ENCODE data around the gene VSTM4. TPM values are rescaled to one million over a fixed set of nuclear protein-coding genes. Genes with fewer than 3 reads are reported as not detected.

VSTM4 gene
- total and polyA plus RNA-seq, 2 donors (not counting 1 experiment from before 2014, with no cell fraction given) = 8.1 to 27.9 TPM

DNA sequence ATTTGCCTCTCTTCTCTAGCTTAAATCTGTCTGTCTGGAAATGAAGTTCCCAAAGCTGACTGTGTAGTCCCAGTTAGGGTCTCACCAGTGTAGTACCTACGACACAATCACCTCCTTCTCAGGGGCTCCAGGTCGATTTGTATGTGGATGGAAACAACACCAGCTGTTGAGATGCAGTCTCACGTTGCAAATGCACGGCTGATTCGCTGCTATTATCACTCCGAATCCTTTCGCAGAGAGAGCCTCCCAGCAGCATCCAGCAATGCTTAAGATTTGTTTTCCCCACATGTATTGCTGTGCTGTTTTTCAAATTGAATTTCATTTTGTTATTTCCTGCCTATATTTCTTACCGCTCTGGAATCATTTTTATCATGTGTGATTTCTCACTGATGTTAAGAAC lies 16.3 kb downstream of the VSTM4 start:
- DNase-seq (ENCODE audit: low read depth in 2 of 2) = no peak
- Histone ChIP-seq H4K20me1 (ENCODE audit: control insufficient read depth, extremely low read depth, insufficient read depth, low read length) (no peaks in the 10 kb centered on the region), H3K4me1 (ENCODE audit: control insufficient read depth, extremely low read depth, insufficient read depth, low read length) (peaks cover 12% of the 10 kb centered on the region), H3K4me3 (replicated peaks in 1 of 4; ENCODE audit: control extremely low read depth in 1 of 4, insufficient read depth in 1 of 4, low read depth in 3 of 4, low read length in 4 of 4) (no peak overlapping the region), H3K27ac (ENCODE audit: insufficient read depth, low read length) (no peak overlapping the region), H3K36me3 (ENCODE audit: control insufficient read depth, insufficient read depth, low read length) (no peaks in the 10 kb centered on the region), H3K79me2 (ENCODE audit: control insufficient read depth, insufficient read depth, low read length) (no peaks in the 10 kb centered on the region), H3K9me3 (ENCODE audit: control insufficient read depth, insufficient read depth, low read depth, low read length) (no peaks in the 10 kb centered on the region), H3K9ac (ENCODE audit: insufficient read depth, low read length) (no peak overlapping the region), H3K4me2 (ENCODE audit: extremely low read depth, insufficient read depth, low read length) (no peak overlapping the region), H2AFZ (ENCODE audit: low read length) (no peak overlapping the region), H3K27me3 (ENCODE audit: control insufficient read depth, insufficient read depth, low read length) (no peaks in the 10 kb centered on the region)
- no peak for TF ChIP-seq EZH2 (IDR thresholded peaks at IDR 0.05; ENCODE audit: low read length, missing control alignments)
- TF ChIP-seq, protein P1, sequence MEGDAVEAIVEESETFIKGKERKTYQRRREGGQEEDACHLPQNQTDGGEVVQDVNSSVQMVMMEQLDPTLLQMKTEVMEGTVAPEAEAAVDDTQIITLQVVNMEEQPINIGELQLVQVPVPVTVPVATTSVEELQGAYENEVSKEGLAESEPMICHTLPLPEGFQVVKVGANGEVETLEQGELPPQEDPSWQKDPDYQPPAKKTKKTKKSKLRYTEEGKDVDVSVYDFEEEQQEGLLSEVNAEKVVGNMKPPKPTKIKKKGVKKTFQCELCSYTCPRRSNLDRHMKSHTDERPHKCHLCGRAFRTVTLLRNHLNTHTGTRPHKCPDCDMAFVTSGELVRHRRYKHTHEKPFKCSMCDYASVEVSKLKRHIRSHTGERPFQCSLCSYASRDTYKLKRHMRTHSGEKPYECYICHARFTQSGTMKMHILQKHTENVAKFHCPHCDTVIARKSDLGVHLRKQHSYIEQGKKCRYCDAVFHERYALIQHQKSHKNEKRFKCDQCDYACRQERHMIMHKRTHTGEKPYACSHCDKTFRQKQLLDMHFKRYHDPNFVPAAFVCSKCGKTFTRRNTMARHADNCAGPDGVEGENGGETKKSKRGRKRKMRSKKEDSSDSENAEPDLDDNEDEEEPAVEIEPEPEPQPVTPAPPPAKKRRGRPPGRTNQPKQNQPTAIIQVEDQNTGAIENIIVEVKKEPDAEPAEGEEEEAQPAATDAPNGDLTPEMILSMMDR (conservative IDR thresholded peaks at IDR 0.05 in 1 of 2, IDR thresholded peaks at IDR 0.05 in 1 of 2; ENCODE audit: low read depth in 1 of 2, low read length in 2 of 2) = no peak

DNA sequence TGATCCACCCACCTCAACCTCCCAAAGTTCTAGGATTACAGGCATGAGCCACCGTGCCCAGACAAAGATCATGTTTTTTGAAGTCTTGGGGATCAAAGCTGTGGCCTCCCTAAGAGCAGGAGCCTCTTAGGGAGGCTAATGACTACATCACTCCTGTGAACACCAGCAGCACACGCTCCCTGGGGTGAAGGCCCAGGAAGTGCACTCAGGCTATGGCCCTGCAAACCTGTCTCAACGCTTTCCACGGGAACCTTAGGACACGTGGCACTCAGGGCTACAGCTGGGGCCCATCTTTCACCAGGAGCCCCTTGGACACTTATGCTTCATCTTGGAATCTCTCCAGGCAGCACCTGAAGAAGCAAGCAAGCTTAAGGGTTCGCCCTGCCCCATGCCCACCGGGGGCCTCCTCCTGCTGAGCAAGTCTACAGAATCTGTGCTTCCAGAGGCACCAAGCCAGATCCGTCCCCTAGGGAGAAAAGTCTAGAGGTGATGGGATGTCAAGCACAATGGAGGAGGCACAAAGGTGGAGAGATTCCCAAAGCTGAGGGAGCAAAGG lies 18.4 kb downstream of the VSTM4 start:
- Histone ChIP-seq H3K4me3 (replicated peaks in 1 of 4; ENCODE audit: control extremely low read depth in 1 of 4, insufficient read depth in 1 of 4, low read depth in 3 of 4, low read length in 4 of 4) (no peak overlapping the region), H3K9ac (ENCODE audit: insufficient read depth, low read length) (no peak overlapping the region), H3K79me2 (ENCODE audit: control insufficient read depth, insufficient read depth, low read length) (no peaks in the 10 kb centered on the region), H3K36me3 (ENCODE audit: control insufficient read depth, insufficient read depth, low read length) (no peaks in the 10 kb centered on the region), H4K20me1 (ENCODE audit: control insufficient read depth, extremely low read depth, insufficient read depth, low read length) (no peaks in the 10 kb centered on the region), H2AFZ (ENCODE audit: low read length) (no peak overlapping the region), H3K4me2 (ENCODE audit: extremely low read depth, insufficient read depth, low read length) (no peak overlapping the region), H3K9me3 (ENCODE audit: control insufficient read depth, insufficient read depth, low read depth, low read length) (no peaks in the 10 kb centered on the region), H3K27ac (ENCODE audit: insufficient read depth, low read length) (no peak overlapping the region), H3K27me3 (ENCODE audit: control insufficient read depth, insufficient read depth, low read length) (no peaks in the 10 kb centered on the region), H3K4me1 (ENCODE audit: control insufficient read depth, extremely low read depth, insufficient read depth, low read length) (peaks cover 12% of the 10 kb centered on the region)
- TF ChIP-seq EZH2 (IDR thresholded peaks at IDR 0.05; ENCODE audit: low read length, missing control alignments) = no peak
- TF ChIP-seq, protein P1 (conservative IDR thresholded peaks at IDR 0.05 in 1 of 2, IDR thresholded peaks at IDR 0.05 in 1 of 2; ENCODE audit: low read depth in 1 of 2, low read length in 2 of 2) = no peak
- no peak for DNase-seq (ENCODE audit: low read depth in 2 of 2)

DNA sequence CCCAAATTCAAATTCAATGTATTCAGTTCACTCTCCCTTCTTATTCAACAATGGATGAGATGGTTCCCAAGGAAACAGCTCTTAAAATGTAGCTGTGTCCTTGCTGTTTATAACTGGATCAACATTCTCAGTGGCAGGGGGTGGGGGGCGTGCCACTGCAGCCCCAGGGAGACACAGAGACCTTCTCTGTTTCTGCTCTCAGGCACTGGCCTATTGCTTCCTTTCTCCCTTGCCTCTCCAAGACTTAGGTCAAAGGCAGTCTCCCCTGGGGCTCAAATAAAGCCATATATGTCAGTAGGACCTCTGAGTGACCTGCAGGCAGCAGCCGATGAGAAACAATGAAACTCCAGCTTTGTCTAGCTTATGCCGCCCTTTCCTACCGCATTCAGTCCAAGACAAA lies 20.7 kb downstream of the VSTM4 start:
- no peaks in the 10 kb centered on the region for H3K27me3 ChIP-seq (ENCODE audit: control insufficient read depth, insufficient read depth, low read length)
- H3K27ac ChIP-seq (ENCODE audit: insufficient read depth, low read length) = no peak overlapping the region
- TF ChIP-seq, protein P1 (conservative IDR thresholded peaks at IDR 0.05 in 1 of 2, IDR thresholded peaks at IDR 0.05 in 1 of 2; ENCODE audit: low read depth in 1 of 2, low read length in 2 of 2) = no peak
- TF ChIP-seq EZH2 (IDR thresholded peaks at IDR 0.05; ENCODE audit: low read length, missing control alignments) = no peak
- no peaks in the 10 kb centered on the region for H3K79me2 ChIP-seq (ENCODE audit: control insufficient read depth, insufficient read depth, low read length)
- H2AFZ ChIP-seq (ENCODE audit: low read length) = no peak overlapping the region
- H3K4me2 ChIP-seq (ENCODE audit: extremely low read depth, insufficient read depth, low read length) = no peak overlapping the region
- H3K36me3 ChIP-seq (ENCODE audit: control insufficient read depth, insufficient read depth, low read length) = no peaks in the 10 kb centered on the region
- no peak overlapping the region for H3K4me3 ChIP-seq (replicated peaks in 1 of 4; ENCODE audit: control extremely low read depth in 1 of 4, insufficient read depth in 1 of 4, low read depth in 3 of 4, low read length in 4 of 4)
- no peaks in the 10 kb centered on the region for H4K20me1 ChIP-seq (ENCODE audit: control insufficient read depth, extremely low read depth, insufficient read depth, low read length)
- H3K4me1 ChIP-seq (ENCODE audit: control insufficient read depth, extremely low read depth, insufficient read depth, low read length) = peaks cover 12% of the 10 kb centered on the region
- no peaks in the 10 kb centered on the region for H3K9me3 ChIP-seq (ENCODE audit: control insufficient read depth, insufficient read depth, low read depth, low read length)
- DNase-seq (ENCODE audit: low read depth in 2 of 2) = no peak
- no peak overlapping the region for H3K9ac ChIP-seq (ENCODE audit: insufficient read depth, low read length)
